Cardiac muscle cell (in vitro differentiated cells and primary cell): Measurements from ENCODE around the gene LONRF2. TPM values are rescaled to one million over a fixed set of nuclear protein-coding genes. Genes with fewer than 3 reads are reported as not detected.

Source experiments
- DNase-seq, 2 donors: peaks; one replicate each; pipeline versions ENCODE4 v3.0.0 to v3.0.0-alpha.2; 2010 to 2017; ENCODE audit warnings: low read depth in 1 of 2, low spot score in 1 of 2
- H3K27ac ChIP-seq: fragments of 200-600 bp; sonication (generic); 2 replicates; pipeline ENCODE4 v1.5.1; 2016
- H3K27me3 ChIP-seq: fragments of 200-600 bp; sonication (generic); 2 replicates; pipeline ENCODE4 v1.6.0; 2016; ENCODE audit warnings: control low read depth
- H3K36me3 ChIP-seq: fragments of 200-600 bp; sonication (generic); 2 replicates; pipeline ENCODE4 v1.5.1; 2016; ENCODE audit warnings: control low read depth
- H3K4me1 ChIP-seq: fragments of 200-600 bp; sonication (generic); 2 replicates; pipeline ENCODE4 v1.8.1; 2017; ENCODE audit warnings: low read depth, mild to moderate bottlenecking, mixed run types
- H3K4me3 ChIP-seq: fragments of 200-600 bp; sonication (generic); 2 replicates; pipeline ENCODE4 v1.5.1; 2016; ENCODE audit warnings: mild to moderate bottlenecking
- H3K9me3 ChIP-seq: fragments of 200-600 bp; sonication (generic); 2 replicates; pipeline ENCODE4 v1.5.1; 2017; ENCODE audit warnings: low read depth, mild to moderate bottlenecking, control low read depth
- CTCF ChIP-seq: IDR thresholded peaks from 2 replicates; pipeline ENCODE4 v1.5.1; 2012; ENCODE audit warnings: low read depth, mild to moderate bottlenecking, low read length
- polyA plus RNA-seq: library from polyadenylated mRNA; unstranded; fragments of >200 nt; fragmentation: Nextera tagmentation; extraction: Ambion mirVana; gene quantifications from 2 replicates; pipeline ENCODE4 v1.2.1, GENCODE V29; 2016
- total RNA-seq: library from RNA; depleted of rRNA; stranded (reverse); fragments of >200 nt; gene quantifications from 2 replicates; pipeline ENCODE4 v1.2.3, GENCODE V29; 2016

LONRF2 gene
- total and polyA plus RNA-seq, 2 experiments from 2014 or later, result 0.83 to 1.3 TPM

DNA sequence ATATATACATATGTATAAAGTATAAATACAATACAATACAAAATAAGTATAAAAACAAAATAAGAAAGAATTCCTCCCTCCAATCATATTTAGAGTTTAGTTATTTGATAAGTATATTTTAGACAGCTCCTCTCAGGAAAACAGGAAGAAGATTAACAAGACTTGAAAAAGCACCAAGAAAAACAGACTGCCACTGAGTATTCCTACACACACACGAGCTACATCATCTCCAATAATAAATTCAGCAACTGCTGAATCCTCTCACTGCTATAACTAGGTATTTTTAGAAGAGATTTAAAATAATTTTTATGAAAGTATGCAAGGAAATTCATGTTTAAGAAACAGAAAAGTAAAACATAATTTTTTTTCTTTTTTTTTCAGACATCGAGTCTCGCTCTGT is 13.0 kb downstream of the LONRF2 start:
- H3K27ac ChIP-seq, result no peak overlapping the region
- H3K27me3 ChIP-seq, result no peaks in the 10 kb centered on the region
- TF ChIP-seq CTCF, result no peak
- no peak overlapping the region for H3K4me3 ChIP-seq
- no peak for DNase-seq
- H3K36me3 ChIP-seq, result no peaks in the 10 kb centered on the region
- no peaks in the 10 kb centered on the region for H3K9me3 ChIP-seq
- no peaks in the 10 kb centered on the region for H3K4me1 ChIP-seq

- no peaks in the 10 kb centered on the region for H3K4me1 ChIP-seq
- H3K36me3 ChIP-seq, result no peaks in the 10 kb centered on the region
- H3K27me3 ChIP-seq, result no peaks in the 10 kb centered on the region
- no peak overlapping the region for H3K4me3 ChIP-seq
- DNase-seq, result no peak
- no peak for TF ChIP-seq CTCF
- H3K27ac ChIP-seq, result no peak overlapping the region
- no peaks in the 10 kb centered on the region for H3K9me3 ChIP-seq
Measured at GRCh38 chr2:100303744-100304143, 18.6 kb downstream of the LONRF2 start.

DNA sequence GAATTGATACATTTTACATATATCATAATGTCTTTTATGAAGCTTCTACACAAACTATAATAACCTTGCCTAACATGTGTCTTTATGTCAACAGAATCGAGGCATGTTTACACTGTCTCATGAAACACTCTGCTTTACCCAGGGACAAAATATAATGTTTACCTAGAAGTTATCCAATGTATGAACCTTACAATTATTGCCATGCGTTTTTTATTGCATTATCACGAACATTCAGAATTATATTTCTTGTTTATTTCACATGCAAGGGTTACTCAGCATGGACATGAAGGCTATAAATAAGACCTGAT is 19.8 kb downstream of the LONRF2 start:
- H3K4me3 ChIP-seq, result no peak overlapping the region
- H3K36me3 ChIP-seq, result no peaks in the 10 kb centered on the region
- DNase-seq, result no peak
- H3K27me3 ChIP-seq, result no peaks in the 10 kb centered on the region
- H3K27ac ChIP-seq, result no peak overlapping the region
- no peaks in the 10 kb centered on the region for H3K4me1 ChIP-seq
- no peak for TF ChIP-seq CTCF
- H3K9me3 ChIP-seq, result no peaks in the 10 kb centered on the region

- no peaks in the 10 kb centered on the region for H3K36me3 ChIP-seq
- no peaks in the 10 kb centered on the region for H3K27me3 ChIP-seq
- no peaks in the 10 kb centered on the region for H3K9me3 ChIP-seq
- no peak overlapping the region for H3K27ac ChIP-seq
- H3K4me3 ChIP-seq, result no peak overlapping the region
- no peak for DNase-seq
- no peaks in the 10 kb centered on the region for H3K4me1 ChIP-seq
- no peak for TF ChIP-seq CTCF
Measured at GRCh38 chr2:100301881-100302584, 20.3 kb downstream of the LONRF2 start.

DNA sequence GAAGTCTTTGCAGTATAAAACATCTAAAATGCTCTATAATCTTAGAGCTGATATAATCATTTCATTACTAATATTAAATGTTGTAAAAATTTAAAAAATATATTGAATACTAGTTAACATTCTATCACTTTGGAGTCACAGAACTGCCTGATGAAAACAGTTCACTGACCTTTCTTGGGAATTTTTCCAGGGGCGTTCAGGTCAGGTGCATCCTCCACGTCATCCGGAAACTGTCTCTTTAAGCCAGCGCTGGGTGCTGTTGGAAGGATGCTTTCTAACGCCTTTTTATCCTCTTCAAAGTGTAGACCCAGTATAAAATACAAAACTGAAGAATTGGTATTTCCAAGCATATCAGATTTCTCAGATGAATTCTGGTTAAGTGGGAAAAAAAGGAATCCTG is 22.8 kb downstream of the LONRF2 start:
- Histone ChIP-seq H3K27ac (no peak overlapping the region), H3K4me3 (no peak overlapping the region), H3K4me1 (no peaks in the 10 kb centered on the region), H3K27me3 (no peaks in the 10 kb centered on the region), H3K36me3 (no peaks in the 10 kb centered on the region), H3K9me3 (no peaks in the 10 kb centered on the region)
- no peak for DNase-seq
- no peak for TF ChIP-seq CTCF

DNA sequence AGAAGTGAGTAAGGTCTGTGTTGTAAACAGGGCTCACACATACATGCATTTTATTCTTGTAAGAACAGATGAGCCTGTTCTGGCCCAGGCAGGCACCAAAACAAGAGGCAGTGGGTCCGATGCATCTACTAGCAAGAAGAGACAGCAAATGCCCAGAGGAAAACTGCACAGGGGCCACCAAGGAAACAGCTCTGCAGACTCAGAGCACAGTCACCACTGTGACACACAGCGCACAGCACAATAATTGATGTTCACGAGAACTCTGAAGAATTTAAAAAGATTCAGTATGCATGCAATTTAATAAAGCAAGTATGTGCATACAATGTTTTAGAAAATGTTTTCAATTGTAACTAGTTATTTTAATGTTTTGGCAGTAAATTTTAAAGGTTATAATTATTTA is 24.8 kb downstream of the LONRF2 start:
- Histone ChIP-seq H3K4me1 (peaks cover 1% of the 10 kb centered on the region), H3K4me3 (no peak overlapping the region)

More for the DNA sequence above, 24.8 kb downstream of the LONRF2 start:
- Histone ChIP-seq H3K36me3 (no peaks in the 10 kb centered on the region), H3K27me3 (no peaks in the 10 kb centered on the region), H3K27ac (no peak overlapping the region), H3K9me3 (no peaks in the 10 kb centered on the region)
- no peak for DNase-seq
- no peak for TF ChIP-seq CTCF
